Right atrium auricular region (tissue), 2 donors: Measurements from ENCODE around the gene MINDY4B. TPM values are rescaled to one million over a fixed set of nuclear protein-coding genes. Genes with fewer than 3 reads are reported as not detected.
"Not testable (repeated sequence)": the region's sequence is repeated elsewhere in the genome, so short reads cannot be mapped to it uniquely, and the experiment has no call there.

Source experiments
- DNase-seq: peaks from one replicate; pipeline ENCODE4 v3.0.0-alpha.2; 2019; ENCODE audit warnings: low spot score
- H3K27ac ChIP-seq, 2 donors: fragments of 200-600 bp; sonication (generic); 1 replicate in 1 of 2; 2 replicates in 1 of 2; pipeline ENCODE4 v1.5.1; 2016 to 2019
- H3K27me3 ChIP-seq, 2 donors: fragments of 200-600 bp; sonication (generic); one replicate each; pipeline versions ENCODE4 v1.5.1 to v1.6.0; 2017 to 2019
- H3K36me3 ChIP-seq: fragments of 200-600 bp; sonication (generic); one replicate; pipeline ENCODE4 v1.5.1; 2016
- H3K4me1 ChIP-seq, 2 donors: fragments of 200-600 bp; sonication (generic); one replicate each; pipeline versions ENCODE4 v1.5.1 to v1.6.0; 2017 to 2019
- H3K4me3 ChIP-seq, 2 donors: fragments of 200-600 bp; sonication (generic); 1 replicate in 1 of 2; 2 replicates in 1 of 2; pipeline ENCODE4 v1.5.1; 2017 to 2019; ENCODE audit warnings: mild to moderate bottlenecking in 1 of 2, moderate library complexity in 1 of 2
- H3K9me3 ChIP-seq, 2 donors: fragments of 200-600 bp; sonication (generic); one replicate each; pipeline ENCODE4 v1.5.1; 2019
- total RNA-seq, 2 donors: library from RNA; depleted of rRNA; stranded (reverse); fragments of >200 nt; gene quantifications; one replicate each; pipeline ENCODE4 v1.1.0, GENCODE V29; 2016
- TF ChIP-seq, protein P1 (sequence below), 2 donors: fragments of 200-600 bp; sonication (generic); IDR thresholded peaks; one replicate each; pipeline ENCODE4 v1.5.1; 2019; ENCODE audit warnings: antibody characterized with exemption in 2 of 2

Gene MINDY4B
- total RNA-seq, 2 donors from 2014 or later: not detected

- DNase-seq: no peak
- no peaks in the 10 kb centered on the region for H3K27me3 ChIP-seq
- no peak overlapping the region for H3K4me3 ChIP-seq
- H3K27ac ChIP-seq: no peak overlapping the region
- TF ChIP-seq, protein P1, sequence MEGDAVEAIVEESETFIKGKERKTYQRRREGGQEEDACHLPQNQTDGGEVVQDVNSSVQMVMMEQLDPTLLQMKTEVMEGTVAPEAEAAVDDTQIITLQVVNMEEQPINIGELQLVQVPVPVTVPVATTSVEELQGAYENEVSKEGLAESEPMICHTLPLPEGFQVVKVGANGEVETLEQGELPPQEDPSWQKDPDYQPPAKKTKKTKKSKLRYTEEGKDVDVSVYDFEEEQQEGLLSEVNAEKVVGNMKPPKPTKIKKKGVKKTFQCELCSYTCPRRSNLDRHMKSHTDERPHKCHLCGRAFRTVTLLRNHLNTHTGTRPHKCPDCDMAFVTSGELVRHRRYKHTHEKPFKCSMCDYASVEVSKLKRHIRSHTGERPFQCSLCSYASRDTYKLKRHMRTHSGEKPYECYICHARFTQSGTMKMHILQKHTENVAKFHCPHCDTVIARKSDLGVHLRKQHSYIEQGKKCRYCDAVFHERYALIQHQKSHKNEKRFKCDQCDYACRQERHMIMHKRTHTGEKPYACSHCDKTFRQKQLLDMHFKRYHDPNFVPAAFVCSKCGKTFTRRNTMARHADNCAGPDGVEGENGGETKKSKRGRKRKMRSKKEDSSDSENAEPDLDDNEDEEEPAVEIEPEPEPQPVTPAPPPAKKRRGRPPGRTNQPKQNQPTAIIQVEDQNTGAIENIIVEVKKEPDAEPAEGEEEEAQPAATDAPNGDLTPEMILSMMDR (IDR thresholded peaks at IDR 0.05): no peak
- no peaks in the 10 kb centered on the region for H3K4me1 ChIP-seq
- H3K9me3 ChIP-seq: no peaks in the 10 kb centered on the region
- H3K36me3 ChIP-seq: no peaks in the 10 kb centered on the region
Observed at GRCh38 chr3:150861851-150862250, 43.4 kb downstream of the MINDY4B start.

DNA sequence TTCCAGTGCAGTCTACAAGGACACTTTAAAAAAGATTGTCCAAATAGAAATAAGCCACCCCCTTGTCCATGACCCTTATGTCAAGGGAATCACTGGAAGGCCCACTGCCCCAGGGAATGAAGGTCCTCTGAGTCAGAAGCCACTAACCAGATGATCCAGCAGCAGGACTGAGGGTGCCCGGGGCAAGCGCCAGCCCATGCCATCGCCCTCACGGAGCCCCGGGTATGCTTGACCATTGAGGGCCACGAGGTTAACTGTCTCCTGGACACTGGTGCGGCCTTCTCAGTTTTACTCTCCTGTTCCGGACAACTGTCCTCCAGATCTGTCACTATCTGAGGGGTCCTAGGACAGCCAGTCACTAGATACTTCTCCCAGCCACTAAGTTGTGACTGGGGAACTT lies 47.3 kb downstream of the MINDY4B start:
- DNase-seq, H3K4me1 ChIP-seq, H3K27ac ChIP-seq: not testable (repeated sequence)

GRCh38 chr3:150850191-150850590 lies 55.0 kb downstream of the MINDY4B start:
- Histone ChIP-seq H3K4me3 (no peak overlapping the region), H3K27ac (no peak overlapping the region), H3K4me1 (no peaks in the 10 kb centered on the region), H3K36me3 (no peaks in the 10 kb centered on the region), H3K9me3 (peaks cover 0 to 19% of the 10 kb centered on the region in 2 donors), H3K27me3 (no peaks in the 10 kb centered on the region)
- DNase-seq: no peak
- TF ChIP-seq, protein P1 (IDR thresholded peaks at IDR 0.05): no peak

More for the DNA sequence above, 47.3 kb downstream of the MINDY4B start:
- not testable (repeated sequence) for H3K36me3 ChIP-seq, H3K9me3 ChIP-seq, H3K4me3 ChIP-seq, H3K27me3 ChIP-seq

DNA sequence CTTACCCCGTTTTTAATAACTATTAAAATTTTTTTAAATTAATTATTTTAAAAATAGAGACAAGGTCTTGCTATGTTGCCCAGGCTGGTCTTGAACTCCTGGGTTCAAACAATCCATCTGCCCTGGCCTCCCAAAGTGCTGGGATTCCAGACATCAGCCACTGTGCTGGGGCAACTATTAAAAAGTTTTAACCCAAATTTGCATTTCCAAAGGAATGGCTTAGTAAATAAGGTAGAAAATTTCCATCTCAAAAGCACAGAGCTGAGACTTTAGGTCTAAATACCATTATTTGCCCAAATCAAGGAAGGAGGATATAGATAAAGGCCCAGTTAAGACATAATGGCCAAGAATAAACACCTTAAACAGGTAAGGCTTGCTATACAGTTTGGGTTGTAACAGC lies 56.4 kb downstream of the MINDY4B start:
- H3K27me3 ChIP-seq: no peaks in the 10 kb centered on the region
- TF ChIP-seq, protein P1 (IDR thresholded peaks at IDR 0.05): no peak
- H3K36me3 ChIP-seq: no peaks in the 10 kb centered on the region
- peaks cover 0 to 19% of the 10 kb centered on the region in 2 donors for H3K9me3 ChIP-seq
- no peak overlapping the region for H3K27ac ChIP-seq
- no peaks in the 10 kb centered on the region for H3K4me1 ChIP-seq
- DNase-seq: no peak
- H3K4me3 ChIP-seq: no peak overlapping the region

DNA sequence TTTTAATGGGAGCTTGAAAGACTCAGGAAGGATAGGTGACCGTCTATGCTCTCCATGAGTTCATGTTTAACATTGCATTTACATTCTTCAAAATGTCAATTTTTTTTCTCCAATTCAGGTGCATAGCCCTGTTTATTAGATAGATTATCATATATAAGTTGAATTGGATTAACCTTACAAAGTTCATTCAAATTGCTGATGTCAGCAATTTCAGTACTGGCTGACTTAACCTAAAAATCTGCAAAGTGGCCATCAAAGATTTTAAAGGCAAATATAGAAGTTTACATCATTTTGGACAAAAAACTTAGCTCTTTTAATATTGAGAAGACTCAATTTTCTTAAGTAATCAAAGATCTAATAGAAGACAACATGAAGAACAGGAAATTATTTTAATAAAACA lies 57.8 kb downstream of the MINDY4B start:
- no peaks in the 10 kb centered on the region for H3K36me3 ChIP-seq
- no peak overlapping the region for H3K27ac ChIP-seq
- TF ChIP-seq, protein P1 (IDR thresholded peaks at IDR 0.05): no peak
- no peak overlapping the region for H3K4me3 ChIP-seq
- H3K4me1 ChIP-seq: no peaks in the 10 kb centered on the region
- no peaks in the 10 kb centered on the region for H3K27me3 ChIP-seq
- peaks cover 0 to 19% of the 10 kb centered on the region in 2 donors for H3K9me3 ChIP-seq
- DNase-seq: no peak

- H3K4me1 ChIP-seq: no peaks in the 10 kb centered on the region
- no peak overlapping the region for H3K4me3 ChIP-seq
- H3K27me3 ChIP-seq: no peaks in the 10 kb centered on the region
- TF ChIP-seq, protein P1 (IDR thresholded peaks at IDR 0.05): no peak
- no peak overlapping the region for H3K27ac ChIP-seq
- no peaks in the 10 kb centered on the region for H3K9me3 ChIP-seq
- DNase-seq: no peak
- H3K36me3 ChIP-seq: no peaks in the 10 kb centered on the region
Observed at GRCh38 chr3:150844484-150844883, 60.8 kb downstream of the MINDY4B start.
